Fibroblast of skin of scalp (primary cell): ENCODE measurements around the gene WDR72.

Source experiments
- DNase-seq: peaks from one replicate; pipeline ENCODE4 v3.0.0-alpha.2; 2013

Gene WDR72

GRCh38 chr15:53527996-53528395 lies 231.5 kb downstream of the WDR72 start:
- DNase-seq = no peak

- no peak for DNase-seq
Measured at GRCh38 chr15:53525894-53526293, 233.6 kb downstream of the WDR72 start.

DNA sequence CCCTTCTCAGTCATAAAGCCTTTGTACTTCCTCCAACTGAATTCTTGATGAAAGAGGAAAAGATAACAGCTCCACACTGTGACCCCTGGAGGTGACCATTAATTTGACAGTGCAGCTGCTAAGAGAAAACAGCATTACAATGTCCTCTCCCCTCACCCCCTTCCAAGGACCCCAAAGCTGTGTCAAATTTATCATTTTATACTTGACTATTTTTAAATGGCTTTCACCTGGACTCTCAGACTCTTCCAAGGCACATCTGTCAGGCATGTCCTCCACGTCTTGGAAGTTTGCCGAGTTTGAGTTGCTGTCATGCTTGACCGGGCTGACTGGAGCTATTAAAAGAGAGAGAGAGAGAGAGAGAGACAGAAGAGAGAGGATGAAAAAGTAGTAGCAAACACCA lies 236.5 kb downstream of the WDR72 start:
- no peak for DNase-seq

GRCh38 chr15:53520996-53521395 lies 238.5 kb downstream of the WDR72 start:
- no peak for DNase-seq

DNA sequence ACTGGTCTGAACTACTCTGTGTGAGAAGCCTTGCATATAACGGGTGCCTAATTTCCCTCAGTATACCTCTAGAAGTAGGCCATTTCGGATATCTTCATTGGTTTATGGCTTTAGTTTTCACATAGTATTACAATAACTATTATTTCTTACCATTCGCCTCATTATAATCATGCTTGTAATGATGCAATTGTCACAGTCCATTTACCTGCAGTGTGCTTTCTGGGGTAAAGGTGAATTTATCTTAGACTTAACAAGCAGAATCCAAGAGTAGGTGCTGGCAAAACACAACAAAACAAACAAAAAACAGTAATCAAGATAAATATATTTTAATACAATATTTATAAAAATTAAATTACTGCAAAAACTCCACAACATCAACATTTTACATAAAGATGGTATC lies 246.0 kb downstream of the WDR72 start:
- DNase-seq = no peak

GRCh38 chr15:53512029-53512428 lies 247.4 kb downstream of the WDR72 start:
- no peak for DNase-seq

DNA sequence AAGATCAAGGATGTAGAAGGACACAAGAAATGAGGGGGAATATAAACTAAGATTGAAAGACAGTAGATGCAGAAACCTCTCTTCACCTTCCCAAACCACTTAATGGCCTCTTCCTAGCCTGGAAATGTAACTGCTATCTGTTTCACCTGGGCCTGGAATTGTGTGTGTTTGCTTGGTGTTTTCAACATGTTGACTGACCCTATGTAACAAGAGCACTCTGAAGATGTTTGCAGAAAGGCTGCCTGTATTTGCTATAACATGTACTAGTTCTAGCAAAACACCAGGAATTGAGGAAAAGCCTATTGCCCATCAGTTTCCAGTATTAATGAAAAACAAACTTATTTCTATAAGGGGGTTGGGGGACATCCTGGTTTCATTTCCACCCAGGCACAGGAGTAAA lies 248.3 kb downstream of the WDR72 start:
- DNase-seq = no peak

DNA sequence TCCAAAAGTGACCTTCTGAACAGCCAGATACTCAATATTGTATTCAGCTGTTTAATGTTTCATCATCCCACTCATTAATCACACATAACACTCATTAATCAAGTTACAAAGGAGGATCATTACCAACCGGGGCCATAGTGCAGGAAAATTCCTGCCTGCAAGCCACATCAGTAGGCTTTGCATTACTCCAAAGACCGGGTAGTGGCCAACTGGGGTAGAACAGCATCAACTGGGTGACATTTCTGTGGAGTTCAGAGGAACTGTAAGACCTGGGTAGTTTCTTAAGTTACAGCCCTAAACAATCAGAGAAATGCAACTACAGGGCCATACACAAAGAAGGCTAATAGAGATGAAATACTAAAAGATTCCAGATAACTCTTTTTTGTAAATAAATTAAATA lies 253.1 kb downstream of the WDR72 start:
- no peak for DNase-seq

DNA sequence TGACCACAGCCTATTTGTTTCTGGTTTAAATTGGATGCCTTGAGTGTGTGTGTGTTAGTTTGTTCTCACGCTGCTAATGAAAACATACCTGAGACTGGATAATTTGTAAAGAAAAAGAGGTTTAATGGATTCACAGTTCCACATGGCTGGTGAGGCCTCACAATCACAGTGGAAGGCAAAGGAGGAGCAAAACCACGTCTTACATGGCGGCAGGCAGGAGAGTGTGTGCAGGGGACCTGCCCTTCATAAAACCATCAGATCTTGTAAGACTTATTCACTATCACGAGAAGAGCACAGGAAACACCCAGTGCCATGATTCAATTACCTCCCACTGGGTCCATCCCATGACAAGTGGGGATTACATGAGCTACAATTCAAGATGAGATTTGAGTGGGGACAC lies 260.5 kb downstream of the WDR72 start:
- DNase-seq = no peak

GRCh38 chr15:53490341-53490740 lies 269.1 kb downstream of the WDR72 start:
- DNase-seq = no peak

GRCh38 chr15:53482055-53482454 lies 277.4 kb downstream of the WDR72 start:
- no peak for DNase-seq

- no peak for DNase-seq
Measured at GRCh38 chr15:53477981-53478766, 281.3 kb downstream of the WDR72 start.

DNA sequence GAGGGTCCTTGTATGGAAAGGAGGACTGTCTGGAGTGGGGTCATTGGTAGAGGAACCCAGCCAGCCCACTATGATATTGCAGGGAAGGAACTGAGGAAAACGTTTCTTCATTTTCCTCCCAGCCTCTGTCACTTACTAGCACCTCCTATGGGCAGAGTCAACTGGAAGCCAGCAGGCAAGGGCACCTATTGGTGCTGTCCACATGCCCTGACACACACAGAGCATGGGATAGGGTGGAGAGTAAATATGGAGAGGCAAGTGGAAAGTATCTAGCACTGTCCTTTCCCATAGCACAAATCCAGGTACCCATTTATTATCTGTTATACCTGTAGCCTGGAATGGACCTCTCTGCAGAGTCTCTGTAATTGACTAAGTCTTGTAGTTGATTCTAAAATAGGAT lies 285.6 kb downstream of the WDR72 start:
- no peak for DNase-seq

DNA sequence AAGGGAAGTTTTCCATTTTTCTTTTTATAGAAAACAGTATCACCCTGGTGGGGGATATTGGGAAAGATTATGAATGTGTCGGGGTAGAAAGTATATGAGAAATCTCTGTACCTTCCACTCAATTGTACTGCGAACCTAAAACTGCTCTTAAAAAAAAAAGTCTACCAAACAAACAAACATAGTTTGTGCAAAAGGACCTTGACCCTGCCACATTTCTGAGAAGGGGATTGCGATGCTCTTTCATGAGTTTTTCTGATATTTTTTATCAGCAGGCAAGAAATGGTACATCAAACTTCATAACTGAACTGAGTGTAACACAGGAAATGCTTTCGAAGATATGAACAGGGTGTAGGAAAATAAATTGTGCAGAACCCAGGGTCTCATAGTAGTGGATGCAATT lies 286.0 kb downstream of the WDR72 start:
- DNase-seq = no peak

- DNase-seq = no peak
Measured at GRCh38 chr15:53472883-53473282, 286.6 kb downstream of the WDR72 start.

GRCh38 chr15:53472210-53472609 lies 287.3 kb downstream of the WDR72 start:
- DNase-seq = no peak

DNA sequence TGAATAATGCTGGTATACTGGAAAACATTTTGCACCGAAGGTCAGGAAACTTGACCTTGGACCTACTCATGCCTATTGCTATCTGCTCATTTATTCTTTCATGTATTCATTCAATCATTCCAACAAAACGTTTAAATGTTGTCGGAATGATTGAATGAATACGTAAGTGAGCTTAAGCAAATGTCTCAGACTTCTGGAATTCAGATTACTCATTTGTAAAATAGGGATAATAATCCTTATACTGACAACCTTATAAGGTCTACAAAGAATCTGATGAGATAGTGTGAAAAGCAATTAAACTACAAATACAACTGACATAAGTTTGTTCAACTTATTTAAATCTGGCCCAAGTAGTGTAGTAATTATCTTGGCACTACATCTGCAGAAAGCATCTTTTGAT lies 288.7 kb downstream of the WDR72 start:
- peak; percentile 39 for DNase-seq

DNA sequence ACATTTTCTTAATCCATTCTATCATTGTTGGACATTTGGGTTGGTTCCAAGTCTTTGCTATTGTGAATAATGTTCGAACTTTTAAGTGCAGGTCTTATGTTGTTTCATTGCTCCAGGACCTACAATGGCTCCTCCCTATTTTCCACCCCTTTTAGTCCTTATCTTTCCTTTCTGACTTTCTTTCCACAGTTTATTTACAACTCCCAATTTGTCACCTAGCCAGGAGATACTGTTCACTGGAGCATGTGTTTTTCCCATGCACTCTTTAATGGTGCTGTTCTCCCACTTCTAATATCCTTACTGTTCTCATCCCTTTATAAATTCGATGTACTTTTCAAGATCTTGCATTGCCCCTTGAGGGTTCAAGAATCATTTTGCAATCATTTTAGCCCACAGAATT lies 290.0 kb downstream of the WDR72 start:
- DNase-seq = no peak
